ENCODE measurements around the gene UGT2B11.
"Not testable (repeated sequence)": the region's sequence is repeated elsewhere in the genome, so short reads cannot be mapped to it uniquely, and the experiment has no call there.

UGT2B11 gene

GRCh38 chr4:69214716-69215115 is at the start of gene UGT2B11:
UGT2B11 (minus strand) TSS chr4:69214748; CDS start chr4:69214722, 26 bp downstream.
- H3K4me3 ChIP-seq (ENCODE audit: low read depth in 1 of 2, low read length in 2 of 2) = no peak within 1 kb of the TSS
- no peaks in the 10 kb centered on the region for H3K9me3 ChIP-seq (ENCODE audit: control insufficient read depth in 1 of 2, low read length in 2 of 2)

GRCh38 chr4:69253147-69253772 is 38.7 kb upstream of the UGT2B11 start:
- not testable (repeated sequence) for H3K4me1 ChIP-seq (ENCODE audit: control insufficient read depth in 1 of 2, insufficient read depth in 2 of 2, low read length in 2 of 2); H3K9me3 ChIP-seq (ENCODE audit: control insufficient read depth in 1 of 2, low read length in 2 of 2); H3K4me3 ChIP-seq (ENCODE audit: low read depth in 1 of 2, low read length in 2 of 2); H3K9ac ChIP-seq (ENCODE audit: low read depth in 1 of 2, low read length in 2 of 2); H3K27me3 ChIP-seq (ENCODE audit: control insufficient read depth in 1 of 2, insufficient read depth in 2 of 2, low read length in 2 of 2); H3K27ac ChIP-seq (ENCODE audit: low read depth, low read length); H3K36me3 ChIP-seq (ENCODE audit: control insufficient read depth in 1 of 2, insufficient read depth in 2 of 2, low read length in 2 of 2)

More at GRCh38 chr4:69214716-69215115, at the start of gene UGT2B11:
- H3K36me3 ChIP-seq (ENCODE audit: control insufficient read depth in 1 of 2, insufficient read depth in 2 of 2, low read length in 2 of 2) = no peaks in the 10 kb centered on the region
- no peaks in the 10 kb centered on the region for H3K27me3 ChIP-seq (ENCODE audit: control insufficient read depth in 1 of 2, insufficient read depth in 2 of 2, low read length in 2 of 2)
- H3K9ac ChIP-seq (ENCODE audit: low read depth in 1 of 2, low read length in 2 of 2) = no peak within 1 kb of the TSS
- no peaks in the 10 kb centered on the region for H3K4me1 ChIP-seq (ENCODE audit: control insufficient read depth in 1 of 2, insufficient read depth in 2 of 2, low read length in 2 of 2)
- H3K27ac ChIP-seq (ENCODE audit: low read depth, low read length) = no peak within 1 kb of the TSS

GRCh38 chr4:69250884-69251283 is 36.3 kb upstream of the UGT2B11 start:
- not testable (repeated sequence) for H3K27me3 ChIP-seq (ENCODE audit: control insufficient read depth in 1 of 2, insufficient read depth in 2 of 2, low read length in 2 of 2); H3K4me1 ChIP-seq (ENCODE audit: control insufficient read depth in 1 of 2, insufficient read depth in 2 of 2, low read length in 2 of 2); H3K4me3 ChIP-seq (ENCODE audit: low read depth in 1 of 2, low read length in 2 of 2); H3K9me3 ChIP-seq (ENCODE audit: control insufficient read depth in 1 of 2, low read length in 2 of 2); H3K9ac ChIP-seq (ENCODE audit: low read depth in 1 of 2, low read length in 2 of 2); H3K36me3 ChIP-seq (ENCODE audit: control insufficient read depth in 1 of 2, insufficient read depth in 2 of 2, low read length in 2 of 2); H3K27ac ChIP-seq (ENCODE audit: low read depth, low read length)

GRCh38 chr4:69242562-69243240 is 28.2 kb upstream of the UGT2B11 start:
- not testable (repeated sequence) for H3K36me3 ChIP-seq (ENCODE audit: control insufficient read depth in 1 of 2, insufficient read depth in 2 of 2, low read length in 2 of 2); H3K27ac ChIP-seq (ENCODE audit: low read depth, low read length); H3K9me3 ChIP-seq (ENCODE audit: control insufficient read depth in 1 of 2, low read length in 2 of 2); H3K27me3 ChIP-seq (ENCODE audit: control insufficient read depth in 1 of 2, insufficient read depth in 2 of 2, low read length in 2 of 2); H3K9ac ChIP-seq (ENCODE audit: low read depth in 1 of 2, low read length in 2 of 2); H3K4me3 ChIP-seq (ENCODE audit: low read depth in 1 of 2, low read length in 2 of 2)
- peaks cover 10% of the 10 kb centered on the region in 2 donors for H3K4me1 ChIP-seq (ENCODE audit: control insufficient read depth in 1 of 2, insufficient read depth in 2 of 2, low read length in 2 of 2)

GRCh38 chr4:69241746-69242145 is 27.2 kb upstream of the UGT2B11 start:
- not testable (repeated sequence) for H3K4me3 ChIP-seq (ENCODE audit: low read depth in 1 of 2, low read length in 2 of 2); H3K27me3 ChIP-seq (ENCODE audit: control insufficient read depth in 1 of 2, insufficient read depth in 2 of 2, low read length in 2 of 2); H3K36me3 ChIP-seq (ENCODE audit: control insufficient read depth in 1 of 2, insufficient read depth in 2 of 2, low read length in 2 of 2); H3K9ac ChIP-seq (ENCODE audit: low read depth in 1 of 2, low read length in 2 of 2); H3K9me3 ChIP-seq (ENCODE audit: control insufficient read depth in 1 of 2, low read length in 2 of 2); H3K27ac ChIP-seq (ENCODE audit: low read depth, low read length)
- peaks cover 10% of the 10 kb centered on the region in 2 donors for H3K4me1 ChIP-seq (ENCODE audit: control insufficient read depth in 1 of 2, insufficient read depth in 2 of 2, low read length in 2 of 2)

GRCh38 chr4:69240787-69241186 is 26.2 kb upstream of the UGT2B11 start:
- not testable (repeated sequence) for H3K36me3 ChIP-seq (ENCODE audit: control insufficient read depth in 1 of 2, insufficient read depth in 2 of 2, low read length in 2 of 2); H3K27ac ChIP-seq (ENCODE audit: low read depth, low read length); H3K27me3 ChIP-seq (ENCODE audit: control insufficient read depth in 1 of 2, insufficient read depth in 2 of 2, low read length in 2 of 2); H3K9me3 ChIP-seq (ENCODE audit: control insufficient read depth in 1 of 2, low read length in 2 of 2); H3K9ac ChIP-seq (ENCODE audit: low read depth in 1 of 2, low read length in 2 of 2)
- Histone ChIP-seq H3K4me1 (ENCODE audit: control insufficient read depth in 1 of 2, insufficient read depth in 2 of 2, low read length in 2 of 2) (peaks cover 10% of the 10 kb centered on the region in 2 donors), H3K4me3 (ENCODE audit: low read depth in 1 of 2, low read length in 2 of 2) (peak overlapping the region in 1 of 2 donors; percentile 29)

- H3K27me3 ChIP-seq (ENCODE audit: control insufficient read depth in 1 of 2, insufficient read depth in 2 of 2, low read length in 2 of 2) = no peaks in the 10 kb centered on the region
- no peaks in the 10 kb centered on the region for H3K9me3 ChIP-seq (ENCODE audit: control insufficient read depth in 1 of 2, low read length in 2 of 2)
- no peak overlapping the region for H3K9ac ChIP-seq (ENCODE audit: low read depth in 1 of 2, low read length in 2 of 2)
- no peaks in the 10 kb centered on the region for H3K36me3 ChIP-seq (ENCODE audit: control insufficient read depth in 1 of 2, insufficient read depth in 2 of 2, low read length in 2 of 2)
- H3K4me1 ChIP-seq (ENCODE audit: control insufficient read depth in 1 of 2, insufficient read depth in 2 of 2, low read length in 2 of 2) = peaks cover 10% of the 10 kb centered on the region in 2 donors
- no peak overlapping the region for H3K4me3 ChIP-seq (ENCODE audit: low read depth in 1 of 2, low read length in 2 of 2)
- no peak overlapping the region for H3K27ac ChIP-seq (ENCODE audit: low read depth, low read length)
Observed at GRCh38 chr4:69239557-69240168, 25.1 kb upstream of the UGT2B11 start.

GRCh38 chr4:69239092-69239491 is 24.5 kb upstream of the UGT2B11 start:
- peaks cover 10% of the 10 kb centered on the region in 2 donors for H3K4me1 ChIP-seq (ENCODE audit: control insufficient read depth in 1 of 2, insufficient read depth in 2 of 2, low read length in 2 of 2)
- no peak overlapping the region for H3K9ac ChIP-seq (ENCODE audit: low read depth in 1 of 2, low read length in 2 of 2)
- no peaks in the 10 kb centered on the region for H3K36me3 ChIP-seq (ENCODE audit: control insufficient read depth in 1 of 2, insufficient read depth in 2 of 2, low read length in 2 of 2)
- H3K27ac ChIP-seq (ENCODE audit: low read depth, low read length) = no peak overlapping the region
- no peak overlapping the region for H3K4me3 ChIP-seq (ENCODE audit: low read depth in 1 of 2, low read length in 2 of 2)
- no peaks in the 10 kb centered on the region for H3K9me3 ChIP-seq (ENCODE audit: control insufficient read depth in 1 of 2, low read length in 2 of 2)
- no peaks in the 10 kb centered on the region for H3K27me3 ChIP-seq (ENCODE audit: control insufficient read depth in 1 of 2, insufficient read depth in 2 of 2, low read length in 2 of 2)

GRCh38 chr4:69224891-69225290 is 10.3 kb upstream of the UGT2B11 start:
- H3K4me3 ChIP-seq (ENCODE audit: low read depth in 1 of 2, low read length in 2 of 2) = no peak overlapping the region
- no peaks in the 10 kb centered on the region for H3K4me1 ChIP-seq (ENCODE audit: control insufficient read depth in 1 of 2, insufficient read depth in 2 of 2, low read length in 2 of 2)
- no peak overlapping the region for H3K27ac ChIP-seq (ENCODE audit: low read depth, low read length)
- no peaks in the 10 kb centered on the region for H3K27me3 ChIP-seq (ENCODE audit: control insufficient read depth in 1 of 2, insufficient read depth in 2 of 2, low read length in 2 of 2)
- no peak overlapping the region for H3K9ac ChIP-seq (ENCODE audit: low read depth in 1 of 2, low read length in 2 of 2)
- no peaks in the 10 kb centered on the region for H3K36me3 ChIP-seq (ENCODE audit: control insufficient read depth in 1 of 2, insufficient read depth in 2 of 2, low read length in 2 of 2)
- no peaks in the 10 kb centered on the region for H3K9me3 ChIP-seq (ENCODE audit: control insufficient read depth in 1 of 2, low read length in 2 of 2)

GRCh38 chr4:69223277-69223676 is 8.7 kb upstream of the UGT2B11 start:
- not testable (repeated sequence) for H3K27ac ChIP-seq (ENCODE audit: low read depth, low read length); H3K4me1 ChIP-seq (ENCODE audit: control insufficient read depth in 1 of 2, insufficient read depth in 2 of 2, low read length in 2 of 2); H3K9ac ChIP-seq (ENCODE audit: low read depth in 1 of 2, low read length in 2 of 2); H3K9me3 ChIP-seq (ENCODE audit: control insufficient read depth in 1 of 2, low read length in 2 of 2); H3K4me3 ChIP-seq (ENCODE audit: low read depth in 1 of 2, low read length in 2 of 2); H3K36me3 ChIP-seq (ENCODE audit: control insufficient read depth in 1 of 2, insufficient read depth in 2 of 2, low read length in 2 of 2); H3K27me3 ChIP-seq (ENCODE audit: control insufficient read depth in 1 of 2, insufficient read depth in 2 of 2, low read length in 2 of 2)
